ENCODE results near the gene APOBEC4. TPM values are rescaled to one million over a fixed set of nuclear protein-coding genes. Genes with fewer than 3 reads are reported as not detected.

The APOBEC4 gene
- total RNA-seq, 4 donors from 2014 or later: 0.14 TPM; not detected in 3

DNA sequence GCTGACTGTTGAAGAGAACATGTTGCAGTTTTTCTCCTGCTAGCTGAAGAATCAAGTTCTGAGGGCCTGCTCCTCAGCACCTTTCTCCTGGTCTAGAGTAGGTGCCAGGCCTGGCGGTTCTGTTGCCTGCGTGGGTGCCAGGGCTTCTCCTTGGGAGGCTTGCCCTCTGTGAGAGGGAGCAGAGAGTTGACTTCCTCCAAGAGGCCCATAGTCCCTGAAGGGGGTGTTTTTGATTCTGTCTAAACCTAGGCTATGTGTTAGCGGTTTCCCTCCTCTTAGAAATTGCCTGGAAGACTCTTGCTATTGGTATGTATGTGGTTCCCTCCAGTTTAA, 312 bp upstream of the APOBEC4 start:
- DNase-seq: no peak
- Histone ChIP-seq H3K27me3 (no peaks in the 10 kb centered on the region), H3K4me3 (no peak overlapping the region), H3K9me3 (no peaks in the 10 kb centered on the region), H3K27ac (peak overlapping the region in 3 of 4 donors; percentile 70 to 76 (median 74)), H3K4me1 (peaks cover 0 to 40% (median 22%) of the 10 kb centered on the region in 4 donors), H3K36me3 (no peaks in the 10 kb centered on the region)
- in situ Hi-C loops (cut with MboI; ENCODE audit: low pct_ligation_motif_present in 1 of 4, low pct_unique_long_range_greater_than_20kb in 1 of 4, low sequenced_read_pairs in 3 of 4): loop anchor here in 3 of 4 donors (10.0 kb wide), 1 partner anchor 261 kb away; no protein-coding TSS in a partner anchor
- WGBS, 2 donors (ENCODE audit: low coverage in 1 of 2): 81% methylated on average over 3 of the region's 3 CpGs; no CpG with 5 or more reads in 1 of the 2 donors
- no peak for TF ChIP-seq CTCF (IDR thresholded peaks at IDR 0.05)
- no peak for TF ChIP-seq POLR2AphosphoS5 (IDR thresholded peaks at IDR 0.05)
- TF ChIP-seq POLR2A (IDR thresholded peaks at IDR 0.05): no peak
- no peak for TF ChIP-seq EP300 (IDR thresholded peaks at IDR 0.05; ENCODE audit: low read depth)
- intact Hi-C loops (cut with DNase I; ENCODE audit: low total_unique reads): no loop called here

GRCh38 chr1:183652107-183652506, 1.0 kb downstream of the APOBEC4 start:
- no peak for TF ChIP-seq POLR2AphosphoS5 (IDR thresholded peaks at IDR 0.05)
- no peak for TF ChIP-seq EP300 (IDR thresholded peaks at IDR 0.05; ENCODE audit: low read depth)
- TF ChIP-seq CTCF (IDR thresholded peaks at IDR 0.05): no peak
- no peak for TF ChIP-seq POLR2A (IDR thresholded peaks at IDR 0.05)
- WGBS, 2 donors (ENCODE audit: low coverage in 1 of 2): 63 to 68% methylated on average over 1 of the region's 1 CpG
- Histone ChIP-seq H3K4me1 (peaks cover 0 to 40% (median 22%) of the 10 kb centered on the region in 4 donors), H3K27me3 (no peaks in the 10 kb centered on the region), H3K9me3 (no peaks in the 10 kb centered on the region), H3K36me3 (no peaks in the 10 kb centered on the region), H3K27ac (peak overlapping the region; percentile 70 to 76 (median 74)), H3K4me3 (no peak overlapping the region)
- no peak for DNase-seq
- intact Hi-C loops (cut with DNase I; ENCODE audit: low total_unique reads): no loop called here
- in situ Hi-C loops (cut with MboI; ENCODE audit: low pct_ligation_motif_present in 1 of 4, low pct_unique_long_range_greater_than_20kb in 1 of 4, low sequenced_read_pairs in 3 of 4): loop anchor here in 3 of 4 donors (10.0 kb wide), 1 partner anchor 263 kb away; no protein-coding TSS in a partner anchor

DNA sequence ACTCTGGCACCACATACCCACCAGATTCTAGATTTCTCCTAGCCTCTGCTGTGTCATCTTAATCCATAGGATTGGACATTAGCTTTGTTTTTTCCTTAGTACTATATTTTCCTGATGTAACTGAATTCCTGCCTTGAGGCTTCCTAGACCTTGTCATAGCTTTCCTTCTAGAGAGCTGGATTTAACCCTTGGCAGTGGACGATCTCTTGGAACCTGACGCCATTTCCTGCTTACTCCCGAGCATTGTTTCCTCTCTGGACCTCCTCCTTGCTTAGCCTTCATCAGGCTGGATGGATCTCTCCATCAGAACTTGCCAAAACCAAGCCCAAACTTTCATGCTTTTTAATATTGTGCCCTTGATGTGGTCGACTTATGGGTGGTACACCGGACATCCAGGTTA, 1.5 kb downstream of the APOBEC4 start:
- Histone ChIP-seq H3K4me1 (peaks cover 0 to 40% (median 22%) of the 10 kb centered on the region in 4 donors), H3K9me3 (no peaks in the 10 kb centered on the region), H3K36me3 (no peaks in the 10 kb centered on the region), H3K27ac (peak overlapping the region in 1 of 4 donors; percentile 76), H3K27me3 (no peaks in the 10 kb centered on the region), H3K4me3 (no peak overlapping the region)
- TF ChIP-seq POLR2AphosphoS5 (IDR thresholded peaks at IDR 0.05) (no peak), CTCF (IDR thresholded peaks at IDR 0.05) (no peak), EP300 (IDR thresholded peaks at IDR 0.05; ENCODE audit: low read depth) (no peak), POLR2A (IDR thresholded peaks at IDR 0.05) (no peak)
- WGBS, 2 donors (ENCODE audit: low coverage in 1 of 2): 88 to 96% methylated on average over 4 to 5 of the region's 5 CpGs
- no peak for DNase-seq
- in situ Hi-C loops (cut with MboI; ENCODE audit: low pct_ligation_motif_present in 1 of 4, low pct_unique_long_range_greater_than_20kb in 1 of 4, low sequenced_read_pairs in 3 of 4) (loop anchor here in 3 of 4 donors (10.0 kb wide), 1 partner anchor 263 kb away; no protein-coding TSS in a partner anchor), intact Hi-C loops (cut with DNase I; ENCODE audit: low total_unique reads) (no loop called here)

DNA sequence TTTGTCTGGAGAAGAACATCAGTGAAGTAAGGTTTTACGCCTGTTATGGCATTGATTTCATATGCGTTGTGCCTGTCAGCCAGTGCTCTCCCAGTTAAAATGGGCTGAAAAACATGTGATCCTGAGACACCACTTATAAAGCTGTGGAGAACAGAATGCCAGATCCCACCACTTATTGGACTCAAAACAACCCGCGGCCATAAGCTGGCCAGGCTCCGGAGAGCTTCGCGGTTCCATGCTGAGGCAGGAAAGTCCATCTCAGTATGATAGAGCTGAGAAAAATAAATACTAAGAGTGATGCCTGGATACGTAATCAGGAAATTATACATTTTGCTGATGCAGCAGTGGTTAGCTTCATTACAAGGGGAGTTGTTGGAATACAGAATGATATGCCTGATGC, 5.1 kb downstream of the APOBEC4 start:
- in situ Hi-C loops (cut with MboI; ENCODE audit: low pct_ligation_motif_present in 1 of 4, low pct_unique_long_range_greater_than_20kb in 1 of 4, low sequenced_read_pairs in 3 of 4) (loop anchor here in 1 of 4 donors (25.0 kb wide), 1 partner anchor 186 kb away; the partner anchor contains the start of gene SMG7), intact Hi-C loops (cut with DNase I; ENCODE audit: low total_unique reads) (no loop called here)
- no peaks in the 10 kb centered on the region for H3K9me3 ChIP-seq
- H3K4me1 ChIP-seq: peaks cover 0 to 15% (median 11%) of the 10 kb centered on the region in 4 donors
- no peak overlapping the region for H3K4me3 ChIP-seq
- no peaks in the 10 kb centered on the region for H3K27me3 ChIP-seq
- H3K27ac ChIP-seq: no peak overlapping the region
- no peaks in the 10 kb centered on the region for H3K36me3 ChIP-seq
- 94 to 100% methylated on average over 4 to 8 of the region's 8 CpGs for WGBS, 2 donors (ENCODE audit: low coverage in 1 of 2)
- DNase-seq: no peak
- TF ChIP-seq EP300 (IDR thresholded peaks at IDR 0.05; ENCODE audit: low read depth) (no peak), CTCF (IDR thresholded peaks at IDR 0.05) (no peak), POLR2AphosphoS5 (IDR thresholded peaks at IDR 0.05) (no peak), POLR2A (IDR thresholded peaks at IDR 0.05) (no peak)

All from transverse colon (tissue), 4 donors.